Lower lobe of right lung (tissue), 2 donors: ENCODE measurements around the gene TGM6. TPM values are rescaled to one million over a fixed set of nuclear protein-coding genes. Genes with fewer than 3 reads are reported as not detected.

Experiments used
- ATAC-seq, 2 donors: fragments of 200-7000 bp; cut with Tn5 transposase; one replicate each; pipeline ENCODE4 v1.9.1; 2020 to 2022; ENCODE audit warnings: mild to moderate bottlenecking in 2 of 2, moderate library complexity in 2 of 2
- DNase-seq: peaks from one replicate; pipeline ENCODE4 v3.0.0-alpha.2; 2020
- H3K27ac ChIP-seq: fragments of 200-600 bp; one replicate; pipeline ENCODE4 v1.8.0; 2022
- H3K27me3 ChIP-seq: fragments of 200-600 bp; one replicate; pipeline ENCODE4 v1.8.0; 2022; ENCODE audit warnings: low read depth
- H3K36me3 ChIP-seq: fragments of 200-600 bp; one replicate; pipeline ENCODE4 v1.8.0; 2022; ENCODE audit warnings: mild to moderate bottlenecking
- H3K4me1 ChIP-seq: fragments of 200-600 bp; one replicate; pipeline ENCODE4 v1.8.0; 2022
- H3K4me3 ChIP-seq: fragments of 200-600 bp; one replicate; pipeline ENCODE4 v1.8.0; 2022; ENCODE audit warnings: mild to moderate bottlenecking
- H3K9me3 ChIP-seq: fragments of 200-600 bp; one replicate; pipeline ENCODE4 v1.8.0; 2022
- intact Hi-C: fragments of 100-400 bp; cut with DNase I; formaldehyde crosslinking; loops from one replicate; pipeline ENCODE4 v1.11.0; 2022
- total RNA-seq: library from RNA; stranded (reverse); fragmentation: NEBNext Ultra II Directional; extraction: Animal tissue kit (Norgen Biotek cat#: 25700); gene quantifications from one replicate; pipeline ENCODE4 v1.2.1, GENCODE V29; 2021
- TF ChIP-seq, protein P1 (sequence below): fragments of 200-600 bp; IDR thresholded peaks from one replicate; pipeline ENCODE4 v1.8.0; 2022; ENCODE audit warnings: antibody characterized with exemption, mild to moderate bottlenecking
- donor health status: DM: no; HTN: yes; CAD: no; lungs with severe emphysema.

TGM6 gene
- total RNA-seq, 1 donor from 2014 or later, result not detected

DNA sequence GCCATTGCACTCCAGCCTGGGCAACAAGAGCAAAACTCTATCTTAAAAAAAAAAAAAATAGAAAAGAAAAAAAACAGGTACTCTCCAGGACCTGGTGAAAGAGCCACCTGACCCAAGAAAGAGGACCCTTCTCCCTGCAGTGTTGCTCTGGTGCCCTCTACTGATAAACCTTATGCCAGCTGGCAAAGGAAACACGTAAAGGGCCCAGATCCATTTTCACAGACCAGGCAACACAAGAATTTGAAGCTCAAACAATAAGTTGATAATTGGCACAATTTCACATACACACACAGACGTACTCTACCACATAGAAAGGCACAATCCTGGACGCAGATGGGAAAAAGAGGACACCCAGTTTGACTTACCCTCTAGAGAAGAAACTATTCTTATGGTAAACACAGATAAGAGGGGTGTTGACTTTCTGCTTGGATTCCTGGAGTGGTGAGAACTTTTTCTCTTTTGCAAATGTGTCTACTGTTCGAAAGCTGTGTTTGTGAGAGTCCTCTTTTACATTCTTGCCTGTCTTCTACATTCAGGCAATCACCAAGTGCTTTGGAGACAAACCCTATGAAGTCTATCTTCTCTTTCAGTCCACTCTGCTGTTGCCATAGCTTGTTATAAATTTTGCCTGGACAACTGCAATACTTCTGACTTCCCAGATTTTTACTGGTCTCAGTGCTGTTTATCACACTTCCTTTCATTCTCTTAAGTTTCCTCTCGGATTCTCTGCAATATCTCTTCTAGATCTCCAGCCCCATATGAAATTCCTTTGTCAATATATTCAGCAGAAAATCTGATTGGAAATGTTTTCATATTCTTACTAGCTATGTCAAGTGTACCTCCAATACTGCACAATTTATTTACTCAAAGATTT, 96.3 kb downstream of the TGM6 start:
- Histone ChIP-seq H3K27ac (peak overlapping the region; percentile 9), H3K27me3 (no peaks in the 10 kb centered on the region), H3K36me3 (peaks cover 8% of the 10 kb centered on the region), H3K4me3 (no peak overlapping the region), H3K9me3 (no peaks in the 10 kb centered on the region), H3K4me1 (no peaks in the 10 kb centered on the region)
- DNase-seq, result no peak
- no peak for ATAC-seq
- intact Hi-C loops, result no loop called here
- TF ChIP-seq, protein P1, sequence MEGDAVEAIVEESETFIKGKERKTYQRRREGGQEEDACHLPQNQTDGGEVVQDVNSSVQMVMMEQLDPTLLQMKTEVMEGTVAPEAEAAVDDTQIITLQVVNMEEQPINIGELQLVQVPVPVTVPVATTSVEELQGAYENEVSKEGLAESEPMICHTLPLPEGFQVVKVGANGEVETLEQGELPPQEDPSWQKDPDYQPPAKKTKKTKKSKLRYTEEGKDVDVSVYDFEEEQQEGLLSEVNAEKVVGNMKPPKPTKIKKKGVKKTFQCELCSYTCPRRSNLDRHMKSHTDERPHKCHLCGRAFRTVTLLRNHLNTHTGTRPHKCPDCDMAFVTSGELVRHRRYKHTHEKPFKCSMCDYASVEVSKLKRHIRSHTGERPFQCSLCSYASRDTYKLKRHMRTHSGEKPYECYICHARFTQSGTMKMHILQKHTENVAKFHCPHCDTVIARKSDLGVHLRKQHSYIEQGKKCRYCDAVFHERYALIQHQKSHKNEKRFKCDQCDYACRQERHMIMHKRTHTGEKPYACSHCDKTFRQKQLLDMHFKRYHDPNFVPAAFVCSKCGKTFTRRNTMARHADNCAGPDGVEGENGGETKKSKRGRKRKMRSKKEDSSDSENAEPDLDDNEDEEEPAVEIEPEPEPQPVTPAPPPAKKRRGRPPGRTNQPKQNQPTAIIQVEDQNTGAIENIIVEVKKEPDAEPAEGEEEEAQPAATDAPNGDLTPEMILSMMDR, result peak; percentile 14

DNA sequence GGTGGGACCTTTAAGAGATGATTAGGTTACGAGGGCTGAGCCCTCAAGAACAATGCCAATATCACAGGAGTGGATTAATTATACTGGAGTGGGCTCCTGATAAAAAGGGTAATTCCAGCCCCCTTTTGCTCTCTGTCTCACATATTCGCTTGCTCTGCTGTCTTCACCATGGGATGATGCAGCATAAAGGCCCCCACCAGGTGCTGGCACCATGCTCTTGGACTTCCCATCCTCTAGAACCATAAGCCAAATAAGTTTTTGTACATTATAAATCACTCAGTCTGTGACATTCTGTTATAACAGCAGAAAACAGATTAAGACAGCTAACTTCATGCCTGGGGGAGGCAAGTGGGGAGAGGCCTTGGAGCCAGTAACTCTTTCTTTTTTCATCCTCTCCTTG, 99.7 kb downstream of the TGM6 start:
- DNase-seq (no peak), ATAC-seq (no peak)
- H3K9me3 ChIP-seq, result no peaks in the 10 kb centered on the region
- no peaks in the 10 kb centered on the region for H3K4me1 ChIP-seq
- peaks cover 42% of the 10 kb centered on the region for H3K36me3 ChIP-seq
- TF ChIP-seq, protein P1, result no peak
- no peaks in the 10 kb centered on the region for H3K27me3 ChIP-seq
- intact Hi-C loops, result no loop called here
- H3K4me3 ChIP-seq, result no peak overlapping the region
- no peak overlapping the region for H3K27ac ChIP-seq

Other genes starting within 250 kb of the TGM6 start
- gene TGM3, start 84.9 kb upstream of the TGM6 start, total RNA-seq, result 0.32 TPM
- gene SNRPB, start 89.9 kb downstream of the TGM6 start, total RNA-seq, result 78.8 TPM
- 8.8 TPM for gene ZNF343, start 128.0 kb downstream of the TGM6 start, total RNA-seq
- gene TMC2, start 155.7 kb downstream of the TGM6 start, total RNA-seq, result 0.92 TPM